RWPE1 (cell line): ENCODE results near the gene GTPBP4.

Source experiments
- CTCF ChIA-PET: fragments of 350-600 bp; sonication (Branson Sonifier 250); formaldehyde crosslinking; extraction: SDS; loops from one replicate; lab custom pipeline; 2021; lab: Yijun Ruan, JAX
- POLR2A ChIA-PET: fragments of 400-600 bp; formaldehyde crosslinking; extraction: SDS; loops from one replicate; lab custom pipeline; 2020; ENCODE audit warnings: antibody characterized with exemption; ENCODE audit not compliant: low non-redundant PET; lab: Yijun Ruan, JAX
- DNase-seq: peaks from one replicate; pipeline ENCODE4 v3.0.0; 2012; ENCODE audit warnings: low spot score
- H3K27ac ChIP-seq: fragments of 450-650 bp; 2 replicates; pipeline ENCODE4 v1.5.1; 2017
- CTCF ChIP-seq: fragments of 450-650 bp; conservative IDR thresholded peaks from 2 replicates; pipeline ENCODE4 v1.5.1; 2017; ENCODE audit warnings: low read depth, mild to moderate bottlenecking

GTPBP4 gene

GRCh38 chr10:986137-986825 lies 2.0 kb upstream of the GTPBP4 start:
- POLR2A ChIA-PET, result no interaction called here
- H3K27ac ChIP-seq, result peak overlapping the region; percentile 81
- CTCF ChIA-PET, result no interaction called here

GRCh38 chr10:986881-987619 lies 1.2 kb upstream of the GTPBP4 start:
- H3K27ac ChIP-seq, result peak overlapping the region; percentile 81
- CTCF ChIA-PET, result interaction anchor here (0.6 kb wide), 1 partner anchor 63 kb away, joined by 5 read pairs; no protein-coding TSS in a partner anchor
- TF ChIP-seq CTCF, result no peak
- POLR2A ChIA-PET, result no interaction called here
- peak; percentile 50 for DNase-seq

More at GRCh38 chr10:986137-986825, 2.0 kb upstream of the GTPBP4 start:
- DNase-seq, result peak; percentile 79
- no peak for TF ChIP-seq CTCF

GRCh38 chr10:987620-987869 lies 689 bp upstream of the GTPBP4 start:
- POLR2A ChIA-PET, result no interaction called here
- no peak for TF ChIP-seq CTCF
- peak; percentile 18 for DNase-seq
- CTCF ChIA-PET, result interaction anchor here (0.6 kb wide), 1 partner anchor 63 kb away, joined by 5 read pairs; no protein-coding TSS in a partner anchor
- H3K27ac ChIP-seq, result peak overlapping the region; percentile 81

GRCh38 chr10:988667-989545 lies 672 bp downstream of the GTPBP4 start:
- no peak for DNase-seq
- ChIA-PET POLR2A (interaction anchor here (0.6 kb wide), 1 partner anchor 1256 kb away, joined by 3 read pairs; no protein-coding TSS in a partner anchor), CTCF (interaction anchor here (0.6 to 0.7 kb wide), 4 partner anchors 47 to 140 kb away, joined by 3 to 5 read pairs (median 3); partner anchors contain the start of gene LARP4B)
- no peak for TF ChIP-seq CTCF
- H3K27ac ChIP-seq, result peak overlapping the region; percentile 81

- ChIA-PET CTCF (no interaction called here), POLR2A (no interaction called here)
- no peak for TF ChIP-seq CTCF
- DNase-seq, result no peak
- H3K27ac ChIP-seq, result no peak overlapping the region
Measured at GRCh38 chr10:990808-991207, 2.6 kb downstream of the GTPBP4 start.

GRCh38 chr10:992467-992866 lies 4.2 kb downstream of the GTPBP4 start:
- POLR2A ChIA-PET, result interaction anchor here (0.7 kb wide), 1 partner anchor 80 kb away, joined by 4 read pairs; no protein-coding TSS in a partner anchor
- CTCF ChIA-PET, result no interaction called here
- TF ChIP-seq CTCF, result no peak
- DNase-seq, result no peak
- H3K27ac ChIP-seq, result no peak overlapping the region
